Left forelimb (tissue), 1 donor: Measurements from ENCODE around the gene IRF8.
"Not testable (repeated sequence)": the region's sequence is repeated elsewhere in the genome, so short reads cannot be mapped to it uniquely, and the experiment has no call there.

Experiments used
- DNase-seq: peaks from one replicate; pipeline ENCODE4 v3.0.0-alpha.2; 2018; ENCODE audit warnings: low spot score

IRF8 gene, protein sequence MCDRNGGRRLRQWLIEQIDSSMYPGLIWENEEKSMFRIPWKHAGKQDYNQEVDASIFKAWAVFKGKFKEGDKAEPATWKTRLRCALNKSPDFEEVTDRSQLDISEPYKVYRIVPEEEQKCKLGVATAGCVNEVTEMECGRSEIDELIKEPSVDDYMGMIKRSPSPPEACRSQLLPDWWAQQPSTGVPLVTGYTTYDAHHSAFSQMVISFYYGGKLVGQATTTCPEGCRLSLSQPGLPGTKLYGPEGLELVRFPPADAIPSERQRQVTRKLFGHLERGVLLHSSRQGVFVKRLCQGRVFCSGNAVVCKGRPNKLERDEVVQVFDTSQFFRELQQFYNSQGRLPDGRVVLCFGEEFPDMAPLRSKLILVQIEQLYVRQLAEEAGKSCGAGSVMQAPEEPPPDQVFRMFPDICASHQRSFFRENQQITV

DNA sequence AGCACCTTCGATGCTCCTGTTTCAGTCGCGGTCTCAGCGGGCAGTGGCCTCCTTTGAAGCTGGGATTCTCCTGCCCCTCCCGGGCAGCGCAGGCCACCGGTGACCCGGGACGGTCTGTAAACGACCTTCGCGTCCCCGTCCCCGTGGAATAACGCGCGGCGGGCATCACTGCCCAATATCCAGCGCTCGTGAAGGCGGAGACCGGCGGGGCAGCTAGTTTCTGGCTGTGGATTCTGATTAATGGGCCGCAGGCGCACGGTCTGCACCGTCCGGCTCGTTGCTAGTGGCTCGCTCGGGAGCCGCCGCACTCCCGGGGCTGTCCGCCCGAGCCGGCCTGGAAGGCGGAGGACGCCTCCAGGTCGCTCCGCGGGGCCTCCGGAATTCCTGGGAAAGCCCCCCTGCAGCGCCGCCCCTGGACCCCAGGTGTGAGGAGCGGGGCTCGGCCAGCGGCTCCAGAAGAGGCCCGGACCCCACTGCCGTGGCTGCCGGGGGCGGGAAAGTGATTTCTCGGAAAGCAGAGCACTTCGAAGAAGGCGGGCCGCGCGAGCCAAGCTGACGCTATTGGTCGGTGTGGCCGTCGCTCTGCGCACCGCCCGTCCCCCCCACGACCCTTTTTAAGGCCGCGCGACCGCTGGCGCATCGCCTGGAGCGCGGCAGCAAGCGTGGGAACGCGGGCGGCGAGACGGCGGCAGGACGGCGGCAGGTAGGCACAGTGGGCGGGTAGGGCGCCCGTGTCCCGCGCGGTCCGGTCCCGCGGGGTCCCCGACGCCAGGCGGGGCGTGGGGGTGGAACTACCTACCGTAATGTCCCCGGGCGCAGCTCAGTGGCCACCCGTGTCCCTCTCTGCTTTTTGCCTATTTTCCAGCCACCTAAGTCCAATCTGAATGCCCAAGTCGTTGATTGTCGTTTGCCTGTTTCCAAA lies at the start of gene IRF8:
TSS of gene IRF8 (plus strand) at position 642 of the 922 bp plus-strand sequence. CDS start 3,854 bp downstream, outside the sequence.
- DNase-seq: peak; percentile 87

DNA sequence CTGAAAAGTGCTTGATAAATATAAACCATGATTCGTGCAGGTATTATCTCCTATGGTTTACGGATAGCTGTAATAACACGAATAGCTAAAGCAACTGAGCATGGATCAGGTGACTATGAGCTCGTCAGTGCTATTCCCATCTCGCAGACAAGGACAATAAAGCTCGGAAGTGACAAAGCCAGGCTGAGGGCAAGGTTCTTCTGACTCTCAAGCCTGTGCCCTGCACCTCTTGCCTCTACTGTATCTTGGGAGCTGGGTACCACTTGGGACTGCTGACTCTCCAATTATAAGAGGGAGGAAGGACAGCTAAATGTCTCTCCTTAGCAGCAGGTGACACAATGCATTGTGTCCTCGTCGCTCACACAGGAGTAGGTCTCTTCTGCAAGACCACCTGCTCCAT lies 49.6 kb upstream of the IRF8 start:
- no peak for DNase-seq

DNA sequence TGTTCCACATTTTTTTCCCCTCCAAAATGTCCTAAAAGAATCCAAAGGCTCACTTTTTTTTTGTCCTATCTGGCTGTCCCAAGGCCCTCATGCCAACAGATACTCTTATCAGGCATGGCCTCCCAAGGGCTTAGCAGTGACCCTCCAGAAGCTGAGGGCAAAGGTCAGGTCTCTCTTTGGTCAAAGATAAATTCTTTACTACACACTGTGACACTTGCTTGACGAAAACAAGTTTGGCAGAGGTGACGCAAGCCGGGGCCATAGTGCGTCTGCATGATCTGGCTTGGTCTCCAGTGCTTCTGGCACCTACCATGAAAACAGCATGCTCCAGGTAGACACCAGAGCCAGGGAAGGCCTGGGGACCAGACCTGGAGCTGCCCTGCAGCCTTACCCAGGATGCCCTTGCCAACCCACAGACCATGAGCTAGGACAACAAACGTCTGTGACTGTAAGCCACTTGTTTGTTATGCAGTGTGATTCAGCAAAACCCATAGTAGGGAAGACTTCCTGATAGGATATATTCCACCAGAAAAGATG lies 48.5 kb upstream of the IRF8 start:
- DNase-seq: no peak

DNA sequence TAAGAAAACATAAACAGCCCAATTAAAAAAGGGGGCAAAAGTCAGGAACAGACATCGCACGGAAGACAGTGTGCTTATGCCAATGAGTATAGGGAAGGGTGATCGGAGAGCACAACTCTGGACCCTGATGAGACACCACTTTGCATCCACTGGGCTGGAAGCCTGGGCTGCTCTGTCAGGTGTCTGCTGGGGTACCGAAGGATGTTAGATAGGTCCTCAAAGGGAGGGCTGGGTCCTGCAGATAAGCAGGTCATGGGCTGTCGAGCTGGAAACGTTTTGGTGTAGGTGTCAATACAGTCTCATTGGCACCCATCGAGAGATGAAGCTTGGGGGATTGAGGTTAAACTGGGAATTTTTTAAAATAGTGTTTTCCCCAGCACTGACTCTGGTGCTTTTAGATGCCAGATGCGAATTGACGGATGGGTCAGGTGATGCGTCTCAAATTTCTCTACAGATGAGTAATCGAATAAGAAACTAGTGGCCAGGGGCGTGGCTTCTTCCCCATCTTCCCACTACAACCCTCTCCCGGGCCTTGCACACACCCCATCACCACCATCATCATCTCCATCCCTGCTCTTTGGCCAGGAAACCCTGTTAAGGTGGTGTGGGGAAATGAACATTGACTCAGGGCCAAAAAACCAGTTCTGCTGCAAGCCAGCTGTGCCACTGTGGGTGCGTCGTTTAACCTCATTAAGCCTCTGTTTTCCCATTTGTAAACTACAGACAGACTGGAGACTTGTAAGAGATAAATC lies 47.8 kb upstream of the IRF8 start:
- DNase-seq: no peak

DNA sequence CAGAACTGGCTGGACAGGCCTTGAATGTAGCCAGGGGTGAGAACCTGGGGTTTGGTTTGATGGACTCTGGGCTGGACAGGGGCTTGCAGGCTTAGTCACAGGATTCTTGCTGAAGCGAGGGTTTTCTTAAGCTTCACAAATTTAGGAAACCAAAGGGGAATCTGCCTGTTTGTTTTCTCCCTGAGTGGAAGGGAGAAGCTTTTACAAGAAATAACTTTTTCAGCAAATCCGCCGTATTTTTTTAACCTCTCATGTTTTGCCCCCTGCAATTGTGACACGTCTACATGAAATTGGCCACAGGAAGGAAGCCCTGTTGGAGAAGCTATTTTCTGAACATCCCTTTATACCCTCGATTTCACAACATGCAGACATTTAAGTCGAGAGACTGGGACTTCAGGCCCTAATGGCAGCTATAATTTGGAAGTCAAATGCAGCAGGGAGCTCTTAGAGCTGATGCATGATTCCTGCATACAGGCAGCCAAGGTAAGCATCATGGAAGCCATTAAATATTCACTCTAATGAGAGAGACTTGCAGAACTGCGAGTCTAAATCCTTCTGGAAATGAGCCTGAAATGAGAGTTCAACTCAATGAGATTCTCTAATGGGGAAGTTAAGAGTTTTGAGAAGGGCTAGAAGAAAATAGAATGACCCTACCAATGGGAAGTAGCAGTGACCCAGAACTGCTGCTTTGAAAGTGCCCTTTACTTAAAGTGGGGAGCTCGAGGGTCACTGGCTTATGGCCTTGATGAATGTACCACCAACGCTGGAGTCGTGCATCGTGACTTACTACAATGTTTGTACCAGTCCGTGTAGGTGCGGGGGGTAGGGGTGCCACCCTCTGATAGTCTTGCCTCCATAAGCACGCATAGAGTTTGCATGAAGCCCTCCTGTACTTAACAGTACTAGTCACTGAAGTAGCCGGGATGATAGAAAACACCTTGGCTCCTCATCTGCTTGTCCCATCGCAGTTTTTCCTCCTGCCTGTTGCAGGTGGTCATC lies 45.1 kb upstream of the IRF8 start:
- DNase-seq: no peak

DNA sequence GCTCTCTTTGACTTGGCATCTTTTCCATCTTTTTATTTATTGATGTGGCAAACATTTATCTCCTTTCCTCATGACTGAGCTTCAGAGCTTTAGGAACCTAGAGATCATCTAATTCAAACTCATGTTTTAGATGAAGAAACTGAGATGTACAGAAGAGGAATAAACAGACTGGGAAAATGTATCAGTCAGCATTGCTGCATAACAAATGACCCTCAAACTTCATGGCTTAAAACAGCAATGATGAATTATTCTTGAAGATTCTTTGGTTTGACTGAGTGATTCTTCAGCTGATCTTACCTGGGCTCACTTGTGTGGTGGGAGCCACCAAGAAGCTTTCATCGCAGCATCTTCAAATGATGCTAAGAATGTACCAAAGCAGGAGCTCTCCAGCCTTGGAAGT lies 44.0 kb upstream of the IRF8 start:
- no peak for DNase-seq

DNA sequence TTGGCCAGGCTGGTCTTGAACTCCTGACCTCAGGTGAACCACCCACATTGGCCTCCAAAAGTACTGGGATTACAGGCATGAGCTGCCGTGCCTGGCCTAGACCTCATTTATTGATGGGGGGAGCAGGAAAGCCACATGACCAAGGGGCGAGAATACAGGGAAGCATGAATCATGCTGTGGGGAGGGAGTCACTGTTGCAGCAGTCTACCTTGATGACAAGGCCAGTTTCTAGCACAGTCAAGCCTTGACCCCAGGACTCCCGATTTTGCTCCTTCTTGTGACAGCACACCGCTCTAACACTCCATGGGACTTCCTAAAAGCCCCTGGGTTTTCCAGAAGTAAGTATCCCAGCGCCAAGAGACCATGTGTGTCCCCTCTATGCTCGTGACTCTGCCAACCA lies 42.9 kb upstream of the IRF8 start:
- no peak for DNase-seq

DNA sequence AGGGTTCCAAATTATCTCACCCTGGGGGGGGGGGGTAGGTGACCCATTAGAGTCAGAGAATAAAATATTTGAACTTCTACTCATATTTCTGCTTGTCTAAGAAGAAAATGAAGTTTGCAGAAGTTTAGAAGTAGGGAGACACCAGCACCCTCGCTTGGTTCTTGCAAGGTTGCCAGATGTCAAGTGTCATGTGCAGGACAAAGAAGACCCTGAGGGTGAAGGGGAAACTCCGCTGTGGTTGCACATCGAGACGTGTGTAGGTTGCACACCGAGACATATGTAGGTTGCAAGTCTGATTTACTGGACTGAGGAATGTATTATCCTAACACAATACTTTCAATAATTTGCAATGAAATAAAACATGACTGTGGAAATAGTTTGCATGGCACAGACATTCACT lies 42.4 kb upstream of the IRF8 start:
- no peak for DNase-seq

GRCh38 chr16:85857406-85857805 lies 41.6 kb upstream of the IRF8 start:
- no peak for DNase-seq

GRCh38 chr16:85858571-85858970 lies 40.4 kb upstream of the IRF8 start:
- not testable (repeated sequence) for DNase-seq

GRCh38 chr16:85858984-85859817 lies 39.8 kb upstream of the IRF8 start:
- DNase-seq: no peak

- DNase-seq: no peak
Measured at GRCh38 chr16:85859818-85860125, 39.2 kb upstream of the IRF8 start.

GRCh38 chr16:85860413-85861094 lies 38.4 kb upstream of the IRF8 start:
- no peak for DNase-seq

DNA sequence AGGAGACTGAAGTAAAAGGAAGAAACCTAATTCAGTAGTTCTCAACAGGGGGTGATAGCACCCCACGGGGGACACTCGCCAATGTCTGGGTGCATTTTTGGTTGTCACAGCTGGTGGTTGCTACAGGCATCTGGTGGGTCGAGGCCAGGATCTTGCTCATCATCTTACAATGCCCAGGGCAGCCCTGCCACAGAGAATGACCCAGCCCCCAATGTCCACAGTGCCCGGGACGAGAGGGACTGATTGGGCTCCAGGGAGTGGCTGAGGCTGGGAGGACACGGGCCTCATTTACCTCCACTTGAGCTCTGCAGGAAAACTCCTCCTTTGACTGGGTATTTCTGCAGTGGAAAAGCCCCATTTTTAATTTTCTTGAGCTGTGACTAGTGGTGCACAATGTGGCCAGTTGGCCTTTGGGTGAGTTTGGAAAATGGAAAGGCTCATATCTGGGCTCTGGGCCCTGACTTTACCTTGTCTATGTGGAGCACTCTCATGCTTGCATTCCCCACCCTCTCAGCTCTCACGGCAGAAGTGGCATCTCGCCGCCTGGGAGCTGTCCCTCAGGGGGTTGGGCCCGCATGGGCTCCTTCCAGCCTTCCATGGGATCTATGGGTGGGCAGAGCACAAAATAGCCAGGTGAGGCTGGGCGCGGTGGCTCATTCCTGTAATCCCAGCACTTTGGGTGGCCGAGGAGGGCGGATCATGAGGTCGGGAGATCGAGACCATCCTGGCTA lies 37.7 kb upstream of the IRF8 start:
- no peak for DNase-seq

DNA sequence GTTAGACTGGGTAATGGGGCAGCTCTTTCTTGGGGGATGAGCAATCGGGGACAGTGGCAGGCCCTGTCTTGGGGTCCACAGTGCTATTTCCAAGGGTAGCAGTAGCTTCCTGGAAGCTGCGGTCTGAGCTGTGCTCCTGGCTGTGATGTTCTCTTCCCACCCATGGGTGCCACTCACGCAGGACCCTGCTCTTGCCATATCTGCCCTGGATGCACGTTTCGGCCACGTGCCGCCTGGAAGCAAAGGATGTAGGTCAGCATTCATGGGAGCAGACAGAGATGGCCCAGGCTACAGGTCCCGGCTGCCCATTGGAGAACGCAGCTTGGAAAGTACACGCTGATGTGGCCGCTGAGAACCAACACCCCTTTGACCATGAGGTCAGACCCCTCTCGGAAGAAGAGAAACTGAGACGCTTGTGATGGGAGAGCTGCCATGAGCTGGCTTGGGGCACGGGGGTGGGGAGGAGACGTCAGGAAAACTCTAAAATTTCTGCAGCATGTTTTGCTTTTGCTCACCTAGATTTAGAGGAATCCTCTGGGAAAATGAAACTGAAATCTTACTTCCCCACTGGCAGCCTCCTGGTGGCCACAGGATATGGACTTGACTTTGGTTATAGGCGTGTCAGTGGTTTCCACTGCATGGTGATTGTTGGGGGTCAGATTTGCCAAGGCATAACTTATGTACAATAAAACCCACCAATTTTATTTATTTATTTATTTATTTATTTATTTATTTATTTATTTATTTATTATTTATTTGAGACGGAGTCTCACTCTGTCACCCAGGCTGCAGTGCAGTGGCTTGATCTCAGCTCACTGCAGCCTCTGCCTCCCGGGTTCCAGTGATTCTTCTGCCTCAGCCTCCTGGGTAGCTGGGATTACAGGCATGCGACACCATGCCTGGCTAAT lies 36.2 kb upstream of the IRF8 start:
- no peak for DNase-seq

DNA sequence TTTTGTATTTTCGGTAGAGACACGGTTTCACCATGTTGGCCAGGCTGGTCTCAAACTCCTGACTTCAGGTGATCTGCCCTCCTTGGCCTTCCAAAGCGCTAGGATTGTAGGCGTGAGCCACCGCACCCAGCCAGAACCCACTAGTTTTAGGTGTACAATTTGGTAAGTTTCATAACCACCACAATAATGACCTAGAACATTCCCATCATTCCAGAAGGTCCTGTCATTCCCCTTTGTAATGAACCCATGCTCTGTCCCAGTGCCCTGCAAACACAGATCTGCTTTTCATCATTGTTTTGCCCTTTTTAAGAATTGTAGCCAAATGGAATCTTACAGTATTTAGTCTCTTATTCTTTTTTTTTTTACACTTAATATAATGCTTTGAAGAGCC lies 35.6 kb upstream of the IRF8 start:
- no peak for DNase-seq

DNA sequence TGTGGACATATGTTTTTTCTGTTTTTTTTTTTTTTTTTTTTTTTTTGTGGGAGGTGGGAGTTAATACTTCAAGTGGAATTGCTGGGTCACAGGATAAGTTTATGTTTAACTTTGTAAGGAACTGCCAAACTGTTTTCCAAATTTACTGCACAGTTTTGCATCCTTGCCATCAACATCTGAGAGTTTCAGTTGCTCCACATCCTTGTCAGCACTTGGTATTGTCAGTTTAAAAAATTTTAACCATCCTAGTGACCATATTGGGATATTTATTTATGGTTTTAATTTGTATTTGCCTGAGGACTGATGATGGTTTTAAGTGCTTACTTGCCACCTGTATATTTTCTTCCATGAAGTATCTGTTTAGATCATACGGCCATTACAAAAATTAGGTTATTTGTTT lies 34.0 kb upstream of the IRF8 start:
- DNase-seq: no peak

DNA sequence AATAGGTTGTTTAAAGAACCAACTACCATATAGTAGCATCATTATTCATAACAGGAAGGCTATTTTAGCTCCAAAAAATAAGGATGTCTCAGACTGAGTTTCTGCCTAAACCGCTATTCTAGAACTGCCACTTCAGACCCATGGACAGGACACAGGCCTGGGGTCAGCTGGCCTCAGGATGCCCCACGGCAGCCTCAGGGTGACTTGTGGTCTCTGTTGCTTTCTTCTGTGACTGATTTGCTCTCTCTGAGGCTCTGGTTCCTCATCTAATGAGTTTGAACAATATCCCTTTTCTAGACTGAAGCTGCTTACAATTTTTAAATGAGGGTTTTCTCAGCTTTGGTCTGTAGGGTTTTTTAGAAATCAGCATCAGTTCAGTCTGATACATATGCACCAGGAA lies 31.8 kb upstream of the IRF8 start:
- no peak for DNase-seq
